AG04450 (cell line): ENCODE data around the gene ERP29. TPM values are rescaled to one million over a fixed set of nuclear protein-coding genes. Genes with fewer than 3 reads are reported as not detected.

ENCODE experiments used
- CTCF ChIA-PET: fragments of 300-600, 350-600 bp; formaldehyde crosslinking; extraction: SDS; loops from one replicate; lab custom pipeline; 2022; ENCODE audit warnings: antibody characterized with exemption, inconsistent platforms; lab: Charles Lee
- POLR2A ChIA-PET: fragments of 350-600 bp; formaldehyde crosslinking; extraction: SDS; loops from one replicate; lab custom pipeline; 2021; ENCODE audit warnings: antibody characterized with exemption, inconsistent platforms; lab: Yijun Ruan, JAX
- DNase-seq: peaks from one replicate; pipeline ENCODE4 v3.0.0-alpha.2; 2011; ENCODE audit warnings: low read depth, low spot score
- H3K27ac ChIP-seq: one replicate; pipeline ENCODE4 v1.5.1; 2012; ENCODE audit warnings: low read depth, low read length, control low read depth
- H3K27me3 ChIP-seq: one replicate; pipeline ENCODE4 v1.6.0; 2012; ENCODE audit warnings: low read length; ENCODE audit not compliant: control insufficient read depth, insufficient read depth
- H3K4me3 ChIP-seq: 2 replicates; pipeline ENCODE4 v1.5.1; 2011; ENCODE audit warnings: mild to moderate bottlenecking, low read depth, low read length, control low read depth
- H3K9me3 ChIP-seq: 2 replicates; pipeline ENCODE4 v1.5.1; 2012; ENCODE audit warnings: low read length; ENCODE audit not compliant: control insufficient read depth, insufficient read depth
- polyA plus RNA-seq: library from polyadenylated mRNA; depleted of rRNA; stranded (reverse); fragments of >200 nt; gene quantifications from 2 replicates; pipeline ENCODE4 v1.2.3, GENCODE V29; 2011
- TF ChIP-seq, protein P1 (sequence below): IDR thresholded peaks from 2 replicates; pipeline ENCODE4 v1.5.1; 2011; ENCODE audit warnings: low read depth, low read length, control low read depth, inconsistent platforms

Gene ERP29
- polyA plus RNA-seq, 1 experiment: 125 TPM

DNA sequence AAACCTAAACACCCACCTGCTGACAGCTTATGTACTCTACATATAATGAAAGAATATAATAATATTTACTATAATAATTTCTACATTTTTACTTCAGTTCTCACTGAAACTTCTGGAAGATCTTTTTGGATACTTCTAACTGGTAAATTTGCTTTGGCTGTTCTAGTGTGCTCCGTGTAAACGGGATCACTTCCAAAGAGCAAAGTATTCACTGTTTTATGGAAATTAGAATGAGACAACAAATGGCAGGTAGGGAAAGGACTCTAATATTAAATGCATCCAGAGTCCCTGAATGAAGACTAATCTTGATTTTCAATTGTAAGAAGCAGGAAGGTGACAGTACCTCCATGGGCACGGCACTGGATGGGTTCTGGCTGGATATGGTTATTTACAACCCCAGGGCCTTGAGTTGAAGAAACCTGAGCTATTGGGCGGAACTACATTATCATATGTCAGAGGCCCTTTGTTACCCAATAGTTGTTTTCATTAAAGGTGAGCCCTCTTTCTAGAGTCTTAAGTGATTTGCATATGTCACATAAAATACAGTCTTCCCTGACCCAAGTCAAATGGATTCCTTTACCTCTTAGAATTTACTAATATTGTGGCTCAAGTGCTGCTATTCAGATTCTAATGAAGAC, 10.7 kb downstream of the ERP29 start:
- Histone ChIP-seq H3K4me3 (no peak overlapping the region), H3K27me3 (no peaks in the 10 kb centered on the region), H3K27ac (no peak overlapping the region), H3K9me3 (no peaks in the 10 kb centered on the region)
- CTCF ChIA-PET: interaction anchor here (0.5 to 1.2 kb wide), 5 partner anchors 9 to 162 kb away, joined by 3 to 11 read pairs (median 4); partner anchors contain the start of genes ERP29 and TMEM116
- TF ChIP-seq, protein P1, sequence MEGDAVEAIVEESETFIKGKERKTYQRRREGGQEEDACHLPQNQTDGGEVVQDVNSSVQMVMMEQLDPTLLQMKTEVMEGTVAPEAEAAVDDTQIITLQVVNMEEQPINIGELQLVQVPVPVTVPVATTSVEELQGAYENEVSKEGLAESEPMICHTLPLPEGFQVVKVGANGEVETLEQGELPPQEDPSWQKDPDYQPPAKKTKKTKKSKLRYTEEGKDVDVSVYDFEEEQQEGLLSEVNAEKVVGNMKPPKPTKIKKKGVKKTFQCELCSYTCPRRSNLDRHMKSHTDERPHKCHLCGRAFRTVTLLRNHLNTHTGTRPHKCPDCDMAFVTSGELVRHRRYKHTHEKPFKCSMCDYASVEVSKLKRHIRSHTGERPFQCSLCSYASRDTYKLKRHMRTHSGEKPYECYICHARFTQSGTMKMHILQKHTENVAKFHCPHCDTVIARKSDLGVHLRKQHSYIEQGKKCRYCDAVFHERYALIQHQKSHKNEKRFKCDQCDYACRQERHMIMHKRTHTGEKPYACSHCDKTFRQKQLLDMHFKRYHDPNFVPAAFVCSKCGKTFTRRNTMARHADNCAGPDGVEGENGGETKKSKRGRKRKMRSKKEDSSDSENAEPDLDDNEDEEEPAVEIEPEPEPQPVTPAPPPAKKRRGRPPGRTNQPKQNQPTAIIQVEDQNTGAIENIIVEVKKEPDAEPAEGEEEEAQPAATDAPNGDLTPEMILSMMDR: no peak
- POLR2A ChIA-PET: no interaction called here
- DNase-seq: no peak

DNA sequence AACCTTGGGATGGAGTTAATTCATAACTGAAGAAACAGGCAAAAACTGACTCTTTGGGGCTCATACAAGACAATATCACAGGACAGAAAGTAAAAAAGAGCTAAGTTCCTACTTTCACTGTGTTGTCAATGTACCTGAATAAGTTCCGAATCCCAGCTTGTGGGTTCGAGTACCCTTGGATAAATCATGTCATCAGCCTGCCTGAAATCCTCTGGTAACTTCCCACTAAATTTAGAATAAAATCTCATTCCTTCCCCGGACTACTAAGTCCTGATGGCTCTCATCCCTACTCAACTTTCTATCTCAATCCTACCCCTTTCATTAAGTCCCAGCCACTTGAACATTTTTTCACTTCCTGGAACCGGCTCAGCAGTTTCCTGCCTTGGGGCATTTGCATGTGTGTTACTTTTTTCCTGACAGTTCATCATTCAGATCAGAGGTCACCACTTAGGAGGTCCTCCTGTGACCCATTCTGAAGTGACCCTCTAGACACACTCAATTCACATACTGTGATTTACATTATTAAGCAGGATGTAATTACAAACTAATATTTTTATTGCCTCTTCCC, 12.7 kb downstream of the ERP29 start:
- POLR2A ChIA-PET: no interaction called here
- Histone ChIP-seq H3K27ac (no peak overlapping the region), H3K27me3 (no peaks in the 10 kb centered on the region), H3K9me3 (no peaks in the 10 kb centered on the region), H3K4me3 (no peak overlapping the region)
- DNase-seq: no peak
- CTCF ChIA-PET: no interaction called here
- TF ChIP-seq, protein P1: no peak

DNA sequence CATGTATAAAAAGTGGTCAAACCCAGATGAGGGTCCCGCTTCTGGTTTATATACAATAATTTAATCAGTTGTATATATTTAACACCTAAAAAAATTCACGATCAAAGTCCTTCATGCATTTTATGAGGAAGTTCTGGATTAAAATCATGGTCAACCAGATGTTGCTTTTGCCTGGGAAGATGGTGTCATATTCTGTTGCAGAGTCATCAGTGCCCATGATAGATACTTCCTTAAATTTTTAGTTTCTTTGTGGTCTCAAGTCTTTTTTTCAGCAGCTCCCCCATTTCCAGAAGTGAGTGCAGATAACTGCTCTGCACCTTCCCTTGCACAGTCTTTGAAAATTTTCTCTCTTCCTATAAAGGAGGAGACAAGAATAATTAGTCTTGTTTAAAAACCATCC, 16.1 kb downstream of the ERP29 start:
- TF ChIP-seq, protein P1: no peak
- H3K9me3 ChIP-seq: no peaks in the 10 kb centered on the region
- H3K4me3 ChIP-seq: no peak overlapping the region
- H3K27ac ChIP-seq: no peak overlapping the region
- DNase-seq: no peak
- POLR2A ChIA-PET: no interaction called here
- H3K27me3 ChIP-seq: no peaks in the 10 kb centered on the region
- CTCF ChIA-PET: interaction anchor here (0.5 kb wide), 1 partner anchor 356 kb away, joined by 4 read pairs; no protein-coding TSS in a partner anchor

DNA sequence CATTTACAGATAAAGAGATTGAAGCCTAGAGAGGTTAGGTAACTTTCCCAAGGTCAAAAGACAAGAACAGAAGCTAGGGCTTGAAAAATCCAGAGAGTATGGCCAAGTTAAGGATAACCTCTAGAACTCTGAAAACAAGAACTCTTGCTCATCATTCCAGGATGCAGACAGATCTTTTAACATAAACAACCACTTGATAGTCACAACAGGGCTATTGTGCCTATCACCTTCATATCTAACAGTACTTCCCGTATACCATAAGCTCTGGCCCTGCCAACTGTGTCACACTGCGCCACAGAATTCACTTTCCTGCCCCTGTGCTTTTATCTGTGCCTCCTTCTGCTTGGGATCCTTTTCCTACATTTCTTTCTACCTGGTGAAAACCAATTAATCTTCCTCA, 18.2 kb downstream of the ERP29 start:
- ChIA-PET CTCF (interaction anchor here (0.7 kb wide), 1 partner anchor 87 kb away, joined by 3 read pairs; no protein-coding TSS in a partner anchor), POLR2A (no interaction called here)
- Histone ChIP-seq H3K27me3 (no peaks in the 10 kb centered on the region), H3K9me3 (no peaks in the 10 kb centered on the region), H3K4me3 (no peak overlapping the region), H3K27ac (no peak overlapping the region)
- TF ChIP-seq, protein P1: no peak
- no peak for DNase-seq

DNA sequence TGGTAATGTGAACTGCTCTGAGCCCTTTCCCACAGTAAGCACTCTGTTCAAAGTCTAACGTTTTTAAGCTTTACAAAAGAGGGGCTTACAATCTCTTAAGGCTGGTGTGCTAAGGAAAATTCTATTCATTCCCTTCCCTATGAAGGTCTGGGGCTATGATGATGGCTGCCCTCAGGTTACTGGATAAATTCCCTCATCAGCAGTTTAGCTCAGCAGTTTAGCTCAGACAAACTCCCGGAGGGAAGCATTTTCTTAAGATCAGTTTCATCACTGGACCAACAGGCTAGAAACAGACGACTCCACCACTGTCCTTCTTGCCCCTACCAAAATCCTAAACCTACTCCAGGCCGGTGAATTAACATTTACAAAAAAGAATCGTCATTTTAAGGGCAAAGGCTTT, 19.1 kb downstream of the ERP29 start:
- POLR2A ChIA-PET: no interaction called here
- TF ChIP-seq, protein P1: no peak
- H3K27ac ChIP-seq: no peak overlapping the region
- DNase-seq: no peak
- H3K4me3 ChIP-seq: no peak overlapping the region
- CTCF ChIA-PET: interaction anchor here (0.6 to 1.3 kb wide), 2 partner anchors 12 to 44 kb away, joined by 3 read pairs; no protein-coding TSS in a partner anchor
- no peaks in the 10 kb centered on the region for H3K9me3 ChIP-seq
- no peaks in the 10 kb centered on the region for H3K27me3 ChIP-seq
